Measurements from ENCODE around the gene HCST.
"Not testable (repeated sequence)": the region's sequence is repeated elsewhere in the genome, so short reads cannot be mapped to it uniquely, and the experiment has no call there.

The HCST gene

DNA sequence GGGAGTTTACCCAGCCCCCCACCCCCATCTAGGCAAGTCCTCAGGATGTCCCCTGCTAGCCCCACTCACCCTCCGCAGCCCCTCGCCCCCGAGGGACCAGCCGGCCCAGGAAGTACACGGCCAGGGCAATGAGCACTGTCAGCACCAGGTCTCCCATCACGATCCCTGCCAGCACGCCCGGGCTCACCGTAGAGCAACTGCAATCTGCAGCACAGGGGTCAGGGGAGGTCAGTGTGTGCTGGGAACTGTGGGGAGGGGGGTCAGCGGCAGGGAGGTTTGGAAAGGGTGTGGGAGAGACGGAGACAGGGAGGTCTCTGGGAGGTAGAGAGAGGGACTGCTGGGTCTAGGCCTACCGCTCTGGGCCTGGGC, 5.0 kb downstream of the HCST start:
- no peak for DNase-seq

DNA sequence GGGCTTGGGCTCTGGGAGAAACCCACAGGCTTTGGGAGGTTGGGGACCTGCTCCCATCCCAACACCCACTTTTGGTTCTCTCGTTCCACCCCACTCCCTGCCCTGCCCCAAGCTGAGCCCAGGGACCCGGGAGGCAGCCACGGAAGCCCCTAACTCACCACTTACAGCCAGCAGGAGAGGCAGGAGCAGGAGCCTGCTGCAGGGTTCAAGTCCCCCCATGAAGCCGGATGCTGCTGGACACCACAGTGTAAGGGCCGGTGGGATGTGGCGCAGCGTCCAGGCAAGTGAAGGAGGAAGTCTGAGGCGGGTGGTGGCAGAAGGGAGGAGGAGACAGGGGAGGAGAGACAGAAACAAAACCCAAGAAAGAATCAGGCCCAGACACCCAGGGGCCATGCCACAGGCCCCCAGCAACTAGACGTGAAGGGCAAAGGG, 5.7 kb downstream of the HCST start, which contains the start of gene TYROBP:
TYROBP (minus strand) TSS at position 286 of the 432 bp plus-strand sequence; CDS start at position 219, 67 bp downstream.
- DNase-seq: no peak

DNA sequence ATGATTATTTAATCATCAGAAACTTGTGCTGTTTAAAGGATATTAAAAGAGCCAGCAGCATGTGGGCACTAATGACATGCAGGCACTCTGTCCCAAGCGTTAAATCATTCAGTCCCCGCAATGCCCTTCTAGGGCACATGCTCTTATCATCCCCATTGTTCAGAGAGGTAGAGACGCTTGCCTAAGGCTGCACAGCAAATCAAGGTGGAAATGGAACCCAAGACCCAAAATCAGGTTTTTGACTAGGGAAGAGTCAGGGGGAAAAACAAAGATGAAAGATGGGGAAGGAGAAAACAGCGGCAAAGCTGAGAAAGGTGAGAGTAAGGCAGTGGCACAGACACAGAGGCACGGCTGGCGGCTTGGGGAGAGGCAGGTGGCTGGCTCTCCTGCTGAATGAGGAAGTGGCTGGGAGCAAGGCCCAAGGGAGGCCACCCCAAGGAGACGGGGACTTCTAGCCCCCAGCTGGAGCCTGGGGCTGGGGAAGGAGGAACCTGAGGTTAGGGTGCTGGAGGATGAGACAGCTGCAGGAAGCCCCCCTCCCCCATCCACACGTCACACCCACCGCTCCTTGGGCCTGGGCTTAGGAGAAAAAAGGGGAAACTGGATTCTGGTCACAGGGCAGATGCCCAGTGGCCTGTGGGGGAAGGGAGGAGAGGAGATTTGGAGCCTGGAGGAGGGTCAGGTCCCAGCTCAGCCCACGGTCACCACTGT, 6.8 kb downstream of the HCST start:
- no peak for DNase-seq

DNA sequence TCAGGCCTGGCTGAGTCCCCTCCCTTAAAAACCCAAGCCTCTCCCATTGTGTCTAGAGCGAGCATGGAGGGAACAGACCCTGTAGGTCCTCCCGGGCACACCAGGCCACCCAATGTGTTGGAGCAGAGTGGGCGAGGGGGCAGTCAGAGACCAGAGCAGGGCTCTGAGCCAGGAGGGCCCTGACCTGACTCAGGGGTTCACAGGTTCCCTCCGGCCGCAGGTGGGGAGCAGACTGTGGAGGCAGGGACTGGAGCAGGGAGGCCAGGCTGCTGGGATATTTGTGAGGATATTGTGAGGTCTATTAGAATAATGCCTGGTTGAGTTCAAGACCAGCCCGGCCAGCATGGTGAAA, 7.3 kb downstream of the HCST start:
- DNase-seq: no peak

DNA sequence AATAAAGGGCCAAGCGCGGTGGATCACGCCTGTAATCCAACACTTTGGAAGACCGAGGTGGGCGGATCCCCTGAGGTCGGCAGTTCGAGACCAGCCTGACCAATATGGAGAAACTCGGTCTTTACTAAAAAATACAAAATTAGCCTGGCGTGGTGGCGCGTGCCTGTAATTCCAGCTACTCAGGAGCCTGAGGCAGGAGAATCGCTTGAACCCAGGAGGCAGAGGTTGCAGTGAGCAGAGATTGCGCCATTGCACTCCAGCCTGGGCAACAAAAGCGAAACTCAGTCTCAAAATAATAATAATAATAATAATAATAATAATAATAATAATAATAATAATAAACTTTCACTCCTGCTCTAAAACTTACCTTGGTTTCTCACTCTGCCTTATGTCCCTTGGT, 8.0 kb downstream of the HCST start:
- not testable (repeated sequence) for DNase-seq

DNA sequence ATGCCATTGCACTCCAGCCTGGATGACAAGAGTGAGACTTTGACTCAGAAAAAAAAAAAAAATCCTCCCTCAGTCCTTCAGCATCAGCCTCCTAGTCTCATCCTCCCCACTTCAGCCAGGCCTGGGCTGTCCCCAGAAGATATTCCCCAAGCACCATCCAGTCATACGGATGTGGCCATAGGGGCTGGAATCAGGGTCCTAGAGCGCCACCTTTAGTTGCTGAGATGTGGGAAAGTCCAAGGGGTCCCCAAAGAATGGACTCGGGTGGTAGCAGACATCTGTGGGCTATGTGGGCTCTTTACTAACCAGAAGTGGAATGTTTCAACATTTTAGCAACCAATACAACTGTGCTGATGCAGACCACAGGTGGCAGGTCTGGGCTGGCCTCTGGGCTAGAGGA, 8.8 kb downstream of the HCST start:
- DNase-seq: no peak

DNA sequence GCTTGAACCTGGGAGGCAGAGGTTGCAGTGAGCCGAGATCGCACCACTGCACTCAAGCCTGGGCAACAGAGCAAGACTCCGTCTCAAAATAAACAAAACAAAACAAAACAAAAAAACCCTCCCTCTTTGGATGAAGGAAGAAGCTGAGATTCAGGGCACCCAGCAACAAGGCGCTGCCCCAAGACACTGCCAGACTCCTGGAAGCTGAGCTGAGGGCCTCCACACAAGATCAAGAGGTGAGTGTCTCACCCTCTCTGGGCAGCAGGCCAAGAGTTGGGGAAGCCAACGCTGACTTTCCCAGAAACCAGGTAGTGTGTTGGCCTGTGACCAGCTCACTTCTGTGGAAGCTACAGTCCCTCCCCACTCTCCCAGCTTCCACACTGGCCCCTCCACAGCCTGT, 9.5 kb downstream of the HCST start:
- no peak for DNase-seq

DNA sequence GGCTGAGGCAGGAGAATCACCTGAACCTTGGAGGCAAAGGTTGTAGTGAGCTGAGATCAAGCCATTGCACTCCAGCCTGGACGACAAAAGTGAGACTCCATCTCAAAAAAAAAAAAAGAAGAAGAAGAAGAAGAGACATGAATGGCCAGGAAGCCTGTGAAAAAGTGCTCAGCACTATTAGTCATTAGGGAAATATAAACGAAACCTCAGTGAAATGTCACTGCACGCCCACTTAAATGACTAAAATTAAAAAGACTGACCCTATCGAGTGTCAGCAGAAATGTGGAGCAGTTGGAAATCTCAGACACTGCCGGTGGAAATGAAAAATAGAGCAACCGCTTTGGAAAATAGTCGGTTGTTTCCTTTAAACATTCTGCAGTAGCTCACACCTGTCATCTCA, 11.3 kb downstream of the HCST start:
- DNase-seq: no peak

DNA sequence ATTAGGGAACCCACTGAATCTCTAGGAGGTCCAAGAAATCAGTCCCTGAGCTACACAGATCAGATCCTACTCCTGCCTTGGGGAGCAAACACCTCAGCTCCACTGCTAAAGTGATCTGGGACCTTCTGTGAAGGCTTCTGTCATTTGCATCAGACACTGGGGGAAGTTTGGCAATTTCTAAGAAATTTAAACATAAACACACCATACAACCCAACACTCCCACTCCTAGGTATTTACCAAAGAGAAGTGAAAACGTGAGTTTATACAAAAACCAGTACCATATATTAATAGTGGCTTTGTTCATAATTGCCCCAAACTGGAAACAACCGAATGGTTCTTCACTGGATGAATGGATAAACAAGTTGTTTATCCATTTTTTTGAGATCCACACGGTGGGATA, 13.1 kb downstream of the HCST start:
- DNase-seq: no peak

DNA sequence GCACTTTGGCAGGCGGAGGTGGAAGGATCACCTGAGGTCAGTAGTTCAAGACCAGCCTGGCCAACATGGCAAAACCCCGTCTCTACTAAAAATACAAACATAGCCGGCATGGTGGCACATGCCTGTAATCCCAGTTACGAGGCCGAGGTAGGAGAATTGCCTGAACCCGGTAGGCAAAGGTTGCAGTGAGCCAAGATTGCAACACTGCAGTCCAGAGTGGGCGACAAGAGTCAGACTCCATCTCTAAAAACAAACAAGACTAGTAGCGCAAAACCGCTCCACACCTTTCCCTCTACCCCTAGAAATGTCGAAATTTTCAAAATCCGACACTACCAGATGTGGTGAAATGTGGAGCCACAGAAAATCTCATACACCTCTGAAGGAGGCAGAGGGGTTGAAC, 17.0 kb downstream of the HCST start:
- no peak for DNase-seq

DNA sequence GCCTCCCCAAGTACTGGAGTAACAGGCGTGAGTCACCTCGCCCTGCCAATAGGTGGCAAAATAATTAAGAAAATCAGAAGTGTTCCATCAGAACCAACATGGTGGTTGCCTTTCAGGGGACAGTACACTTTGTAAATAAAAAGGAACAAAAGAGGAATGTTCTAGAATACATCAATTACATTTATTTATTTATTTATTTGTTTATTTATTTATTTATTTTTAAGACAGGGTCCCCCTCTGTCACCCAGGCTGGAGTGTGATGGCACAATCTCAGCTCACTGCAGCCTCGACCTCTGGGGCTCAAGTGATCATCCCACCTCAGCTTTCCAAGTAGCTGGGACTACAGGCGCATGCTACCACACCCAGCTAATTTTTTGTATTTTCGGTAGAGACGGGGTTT, 18.7 kb downstream of the HCST start:
- no peak for DNase-seq

DNA sequence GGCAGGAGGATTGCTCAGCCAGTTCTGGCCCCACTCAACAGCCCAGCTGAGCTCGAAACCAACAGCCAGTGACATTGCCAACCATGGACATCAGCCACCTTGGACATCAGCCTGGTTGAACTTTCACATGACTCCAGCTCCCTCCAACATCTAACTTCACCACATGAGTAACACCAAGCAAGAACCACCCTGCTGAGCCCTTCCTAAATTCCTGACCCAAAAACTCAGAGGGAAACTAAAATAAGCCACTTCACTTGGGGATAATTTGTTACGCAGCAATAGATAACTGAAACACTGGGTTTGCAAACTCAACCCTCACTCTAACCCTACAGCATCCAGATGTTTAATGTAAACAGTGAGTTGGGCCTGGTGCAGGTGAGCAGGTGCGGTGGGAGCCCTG, 23.2 kb downstream of the HCST start:
- DNase-seq: no peak

DNA sequence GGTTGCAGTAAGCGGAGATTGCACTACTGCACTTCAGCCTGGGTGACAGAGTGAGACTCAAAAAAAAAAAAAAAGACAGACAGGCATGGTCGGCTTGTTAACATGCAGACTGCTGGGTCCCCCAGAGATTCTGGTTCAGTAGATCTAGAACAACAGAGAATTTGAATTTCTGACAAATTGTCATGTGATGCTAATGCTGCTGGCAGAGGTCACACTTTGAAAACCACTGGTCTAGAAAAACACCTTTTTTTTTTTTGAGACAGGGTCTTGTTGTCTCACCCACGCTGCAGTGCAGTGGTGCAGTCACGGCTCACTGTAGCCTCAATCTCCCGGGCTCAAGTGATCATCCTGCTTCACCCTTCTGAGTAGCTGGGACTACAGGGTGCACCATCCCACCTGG, 26.2 kb downstream of the HCST start:
- DNase-seq: no peak

DNA sequence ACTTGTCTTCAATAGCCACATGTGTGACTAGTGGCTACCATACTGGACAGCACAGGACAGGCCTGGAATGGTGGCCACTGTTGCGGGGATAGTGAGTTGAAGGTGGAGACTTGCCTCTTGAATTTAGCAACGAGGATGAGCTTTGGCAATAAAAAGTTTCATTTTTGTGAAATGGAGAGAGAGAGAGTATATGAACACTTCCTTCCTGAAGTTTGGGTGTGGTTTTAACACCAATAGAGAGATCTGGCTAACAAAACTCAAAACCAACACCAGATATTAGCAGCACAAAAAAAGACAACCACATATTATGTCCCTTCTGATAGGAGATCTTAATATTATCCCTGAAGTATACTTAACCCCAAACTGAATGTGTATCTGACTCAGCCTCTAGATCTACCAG, 27.5 kb downstream of the HCST start:
- DNase-seq: no peak

DNA sequence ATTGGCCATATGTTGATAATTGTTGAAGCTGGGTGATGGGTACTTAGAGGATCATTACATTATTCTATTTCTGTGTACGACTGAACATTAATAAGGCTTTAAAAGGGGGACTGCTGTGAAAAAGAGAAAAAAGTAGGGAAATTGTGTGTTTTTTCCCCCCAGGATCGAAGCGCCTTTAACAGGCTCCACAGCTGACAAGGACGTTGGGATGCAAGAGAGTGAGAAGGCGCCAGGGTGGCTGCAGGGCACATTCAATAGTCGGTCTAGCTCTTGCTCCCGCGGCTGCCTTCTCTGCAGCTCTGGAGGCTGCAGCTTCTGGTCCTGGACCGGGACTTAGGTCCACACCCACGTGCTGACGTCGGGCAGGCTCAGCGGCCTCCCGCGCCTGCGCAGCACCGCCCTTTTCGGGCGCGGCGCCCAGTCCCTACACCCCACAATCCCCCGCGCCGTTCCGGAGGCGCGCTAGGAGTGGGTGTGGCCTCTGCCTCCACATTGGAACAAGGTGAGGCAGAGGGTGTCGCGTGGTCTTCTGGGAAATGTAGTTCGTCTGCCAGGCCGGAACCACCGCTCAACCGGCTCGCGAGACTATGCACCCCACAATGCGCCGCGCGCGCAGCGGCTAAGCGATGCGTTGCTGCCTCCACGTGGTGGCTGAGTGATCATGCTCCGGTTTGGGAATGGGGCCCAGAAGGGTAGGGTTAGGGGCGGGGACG, 29.0 kb downstream of the HCST start:
- peak; percentile 99 for DNase-seq

DNA sequence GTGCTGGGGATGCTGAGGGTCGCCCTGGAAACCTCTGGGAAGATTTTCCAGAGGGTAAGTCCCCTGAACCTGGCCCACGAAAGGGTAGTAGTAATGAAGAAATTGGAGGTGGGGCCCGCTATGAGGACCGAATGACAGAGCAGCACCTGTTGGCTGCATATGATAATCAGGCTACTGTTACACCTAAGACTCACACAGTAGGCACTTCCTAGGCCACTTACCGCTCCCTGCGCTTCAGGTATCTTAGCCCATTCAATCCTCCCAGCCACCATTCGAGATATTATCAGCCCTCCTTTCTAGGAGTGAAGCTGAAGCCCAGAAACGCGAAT, 29.5 kb downstream of the HCST start:
- no peak for DNase-seq

DNA sequence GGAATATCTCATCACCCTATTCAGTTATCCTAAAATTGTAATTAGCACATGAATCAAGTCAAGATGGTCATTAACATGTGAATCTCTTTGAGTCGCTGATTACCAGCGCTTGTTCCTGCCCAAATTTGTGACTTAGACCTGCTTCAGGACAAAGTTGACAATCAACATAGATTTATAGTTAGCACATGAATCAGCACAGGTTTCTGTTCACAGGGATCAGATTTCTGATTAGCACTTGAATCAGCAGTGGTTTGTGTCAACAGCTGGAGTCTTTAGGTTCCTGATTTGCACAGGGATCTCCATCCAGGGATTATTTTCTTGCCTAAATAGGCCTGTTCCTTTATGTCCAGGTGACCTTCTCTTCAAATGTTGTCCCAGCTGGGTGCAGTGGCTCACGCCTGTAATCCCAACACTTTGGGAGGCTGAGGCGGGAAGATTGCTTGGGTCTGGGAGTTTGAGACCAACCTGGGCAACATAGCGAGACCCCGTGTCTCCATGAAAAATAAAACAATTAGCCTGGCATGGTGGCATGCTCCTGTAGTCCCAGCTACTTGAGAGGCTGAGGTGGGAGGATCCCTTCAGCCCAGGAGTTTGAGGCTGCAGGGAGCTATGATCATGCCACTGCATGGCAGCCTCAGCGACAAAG, 30.1 kb downstream of the HCST start:
- DNase-seq: no peak

DNA sequence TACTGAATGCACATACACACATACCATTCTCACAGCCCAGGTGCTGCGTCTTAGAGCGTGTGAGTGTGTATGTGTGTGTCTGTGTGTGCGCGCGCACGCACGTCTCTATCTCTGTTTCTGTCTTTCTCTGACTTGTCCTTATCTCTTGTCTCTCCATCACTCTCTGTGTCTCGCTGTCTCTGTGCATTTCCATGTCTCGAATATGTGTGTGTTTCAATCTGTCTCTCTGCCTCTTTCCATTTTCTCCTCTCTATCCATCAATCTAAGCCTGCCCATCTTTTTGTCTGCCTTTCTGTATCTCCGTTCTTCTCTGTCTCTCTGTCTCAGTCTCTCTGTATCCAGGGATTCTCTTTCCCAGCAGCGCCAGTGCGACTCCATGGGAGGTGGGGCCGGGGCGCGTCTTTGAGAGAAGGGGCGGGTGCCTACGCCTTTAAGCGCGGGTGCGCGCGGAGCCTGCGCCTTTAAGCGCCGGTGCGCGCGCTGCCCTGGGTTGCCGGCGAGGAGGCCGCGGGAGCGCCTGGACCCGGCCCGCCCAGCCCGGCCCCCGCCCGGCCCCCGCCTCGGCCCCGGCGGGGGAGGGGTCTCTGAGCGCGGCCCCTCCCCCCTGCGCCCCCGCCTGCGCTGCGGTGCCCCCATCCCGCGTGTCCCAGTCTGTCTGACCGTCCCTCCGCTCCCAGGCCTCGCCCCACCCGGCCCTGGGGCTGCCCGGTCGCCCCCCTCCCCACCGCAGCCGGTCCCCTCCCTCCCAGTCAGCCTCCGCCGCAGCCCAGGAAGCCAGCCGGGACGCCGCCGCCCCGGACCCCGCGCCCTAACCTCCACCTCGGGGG, 33.8 kb downstream of the HCST start, which contains the start of gene LRFN3:
LRFN3 (plus strand) TSS at position 464 of the 827 bp plus-strand sequence. CDS start 3,052 bp downstream, outside the sequence.
- peak; percentile 31 for DNase-seq

DNA sequence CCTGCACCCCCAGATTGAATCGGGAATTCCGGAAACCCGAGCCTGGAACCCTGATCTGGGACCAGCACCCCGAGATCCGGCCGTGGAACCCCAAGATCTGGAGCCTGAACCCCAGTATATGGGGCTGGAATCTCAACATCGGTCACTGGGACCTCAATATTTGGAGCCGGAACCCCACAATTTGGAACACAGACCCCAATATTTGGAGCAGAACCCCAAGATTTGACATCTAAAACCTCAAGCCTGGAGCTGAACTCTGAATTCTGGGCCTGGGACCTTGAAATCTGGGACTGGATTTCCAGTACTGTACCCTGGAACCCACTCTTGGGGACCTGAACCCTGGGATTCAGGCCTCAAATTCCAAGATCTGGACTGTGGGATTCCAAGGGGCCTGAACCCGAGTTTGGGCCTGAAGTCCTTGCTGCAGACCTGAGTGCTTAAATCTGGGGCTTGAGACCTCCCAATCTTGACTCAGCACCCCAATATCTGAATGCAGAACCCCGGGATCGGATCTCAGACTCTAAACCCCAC, 34.5 kb downstream of the HCST start:
- no peak for DNase-seq

DNA sequence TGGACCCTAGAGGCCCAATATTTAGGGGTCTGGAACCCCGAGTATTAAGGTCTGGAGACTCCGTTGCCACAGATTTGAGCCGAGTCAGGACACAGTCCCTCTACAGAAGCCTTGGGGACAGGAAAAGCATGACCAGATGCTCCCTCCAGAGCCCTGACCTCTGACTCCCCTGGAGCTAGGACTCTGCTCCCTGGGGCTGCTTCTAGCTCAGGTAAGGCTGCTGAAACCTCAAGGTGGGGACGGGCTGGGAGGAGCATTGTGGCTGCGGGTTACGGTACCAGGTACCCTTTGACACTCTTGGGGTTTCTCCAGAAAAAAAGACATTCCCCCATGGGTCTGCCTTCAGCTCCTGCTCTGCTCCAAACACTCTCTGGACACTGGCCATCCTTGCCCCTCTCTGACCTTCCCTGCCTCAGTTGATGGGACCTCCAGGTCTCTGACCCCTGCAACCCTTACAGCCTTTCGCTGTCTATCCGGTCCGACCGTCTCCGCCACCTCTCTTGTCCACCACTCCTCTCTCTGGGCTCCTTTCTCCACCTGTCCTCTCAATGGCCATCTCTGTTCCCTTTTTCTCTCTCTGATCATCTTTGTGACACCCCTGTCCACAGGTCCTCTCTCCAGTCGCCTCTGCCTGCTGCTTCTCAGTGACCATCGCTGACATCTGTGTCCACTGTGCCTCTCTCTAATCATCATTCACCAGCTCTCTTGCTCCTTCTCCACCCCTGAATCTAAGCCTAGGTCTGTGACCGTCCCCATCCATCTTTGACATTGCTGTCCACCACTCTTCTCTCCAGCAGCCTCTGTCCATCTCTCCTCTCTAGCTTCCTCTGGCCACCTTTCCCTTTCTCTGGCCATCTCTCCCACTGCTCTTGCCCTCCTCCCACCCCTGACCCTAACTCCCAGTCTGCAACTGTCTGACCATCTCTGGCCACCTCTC, 35.3 kb downstream of the HCST start:
- DNase-seq: no peak

DNA sequence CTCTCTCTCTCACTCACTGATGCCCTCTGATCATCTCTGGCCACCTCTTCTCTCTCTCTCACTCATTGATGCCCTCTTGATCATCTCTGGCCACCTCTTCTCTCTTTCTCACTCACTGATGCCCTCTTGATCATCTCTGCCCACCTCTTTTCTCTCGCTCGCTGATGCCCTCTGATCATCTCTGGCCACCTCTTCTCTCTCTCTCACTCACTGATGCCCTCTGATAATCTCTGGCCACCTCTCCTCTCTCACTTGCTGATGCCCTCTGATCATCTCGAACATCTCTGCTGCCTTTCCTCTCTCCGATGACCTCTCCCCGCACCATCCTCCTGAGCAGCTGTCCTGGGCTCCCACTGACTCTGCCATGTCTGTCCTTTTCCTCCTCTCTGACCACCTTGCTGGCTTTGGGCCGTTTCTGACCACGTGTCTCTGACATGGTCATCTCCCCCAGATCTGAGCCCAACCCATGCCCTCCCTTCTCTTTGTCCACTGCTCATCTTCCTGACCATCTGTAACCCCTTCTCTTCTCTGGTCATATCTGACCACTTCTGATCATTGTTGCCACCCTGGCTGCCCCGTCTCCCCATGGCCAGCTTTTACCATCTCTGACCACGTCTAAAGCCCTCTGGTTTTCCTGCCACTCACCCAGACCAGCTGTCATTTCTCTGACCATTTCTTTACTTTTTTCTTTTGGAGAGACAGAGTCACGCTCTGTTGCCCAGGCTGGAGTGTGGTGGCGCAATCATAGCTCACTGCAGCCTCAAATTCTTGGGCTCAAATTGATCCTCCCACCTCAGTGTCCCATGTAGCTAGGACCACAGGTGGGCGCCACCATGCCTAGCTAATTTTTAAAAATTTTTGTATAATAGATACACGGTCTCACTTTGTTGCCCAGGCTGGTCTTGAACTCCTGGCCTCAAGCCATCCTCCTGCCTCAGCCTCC, 36.2 kb downstream of the HCST start:
- DNase-seq: no peak

Data from activated gamma-delta T cell treated with Interleukin-2 at 50 U/mL for 16 hours (primary cell).